Measurements from ENCODE around the gene IL22. TPM values are rescaled to one million over a fixed set of nuclear protein-coding genes. Genes with fewer than 3 reads are reported as not detected.

Gene IL22
- total RNA-seq, 1 experiment from 2014 or later, result not detected

DNA sequence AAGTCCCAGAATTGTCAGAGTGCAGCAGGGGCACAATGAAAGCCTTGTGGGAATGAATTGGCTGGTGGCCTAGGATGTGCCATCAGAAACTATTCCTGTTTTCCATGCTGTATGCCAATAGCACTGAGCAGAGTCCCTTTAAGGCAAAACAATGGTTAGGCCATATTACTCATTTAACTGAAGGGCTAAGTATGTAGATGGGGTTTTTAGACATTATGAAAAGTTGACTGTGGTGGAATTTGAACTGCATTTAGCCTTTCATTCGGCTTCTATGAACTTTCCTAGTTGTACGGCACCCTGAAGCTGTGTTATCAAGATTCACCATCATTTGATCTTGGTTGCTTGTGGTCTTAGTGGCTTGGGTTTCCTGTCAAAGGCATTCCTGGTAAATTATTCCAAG is 52.5 kb downstream of the IL22 start:
- WGBS (ENCODE audit: extremely low coverage, insufficient read length, low lambda C conversion rate), result no CpG with 5 or more reads among the region's 2 CpGs
- Histone ChIP-seq H2BK5ac (ENCODE audit: insufficient read length, low read length) (no peak overlapping the region), H3K4ac (ENCODE audit: low read depth, low read length) (no peak overlapping the region), H3K79me2 (ENCODE audit: insufficient read depth, low read length) (no peaks in the 10 kb centered on the region), H3K79me1 (ENCODE audit: insufficient read depth, low read depth, low read length, poor library complexity, severe bottlenecking) (no peaks in the 10 kb centered on the region), H3K9ac (ENCODE audit: extremely low read depth, insufficient read length, low read length) (no peak overlapping the region), H3K23me2 (ENCODE audit: insufficient read length, low read depth, low read length, poor library complexity, severe bottlenecking) (no peaks in the 10 kb centered on the region), H4K91ac (ENCODE audit: insufficient read length, low read depth, low read length) (no peak overlapping the region), H3T11ph (ENCODE audit: low read length) (no peak overlapping the region), H3K9me3 (ENCODE audit: control insufficient read depth, low read depth, low read length) (no peaks in the 10 kb centered on the region), H4K20me1 (ENCODE audit: control insufficient read depth, insufficient read depth, insufficient read length) (no peaks in the 10 kb centered on the region), H2AFZ (ENCODE audit: low read length) (no peak overlapping the region), H2BK12ac (ENCODE audit: insufficient read length, low read depth, low read length) (no peak overlapping the region), H3K56ac (ENCODE audit: insufficient read length, low read depth, low read length) (no peak overlapping the region), H3K27ac (ENCODE audit: insufficient read length, low read depth, low read length) (no peak overlapping the region), H3K4me1 (ENCODE audit: insufficient read depth, low read length) (no peaks in the 10 kb centered on the region), H2BK120ac (ENCODE audit: low read depth, low read length, poor library complexity, severe bottlenecking) (no peak overlapping the region), H4K5ac (ENCODE audit: insufficient read length, low read depth, low read length) (no peak overlapping the region), H3K4me2 (ENCODE audit: insufficient read depth, insufficient read length, low read length) (no peak overlapping the region), H3K27me3 (ENCODE audit: insufficient read depth, low read length) (no peaks in the 10 kb centered on the region), H2BK20ac (ENCODE audit: low read depth, low read length, poor library complexity, severe bottlenecking) (no peak overlapping the region), H3K23ac (ENCODE audit: insufficient read length, low read depth, low read length) (no peak overlapping the region), H3K18ac (ENCODE audit: insufficient read length, low read depth, low read length) (no peak overlapping the region), H2BK15ac (ENCODE audit: low read depth, low read length) (no peak overlapping the region), H2AK5ac (ENCODE audit: insufficient read length, low read length) (no peak overlapping the region), H4K8ac (replicated peaks; ENCODE audit: insufficient read length, low read depth, low read length) (no peak overlapping the region), H3K14ac (ENCODE audit: insufficient read depth, low read length) (no peak overlapping the region)
- TF ChIP-seq, protein P1, sequence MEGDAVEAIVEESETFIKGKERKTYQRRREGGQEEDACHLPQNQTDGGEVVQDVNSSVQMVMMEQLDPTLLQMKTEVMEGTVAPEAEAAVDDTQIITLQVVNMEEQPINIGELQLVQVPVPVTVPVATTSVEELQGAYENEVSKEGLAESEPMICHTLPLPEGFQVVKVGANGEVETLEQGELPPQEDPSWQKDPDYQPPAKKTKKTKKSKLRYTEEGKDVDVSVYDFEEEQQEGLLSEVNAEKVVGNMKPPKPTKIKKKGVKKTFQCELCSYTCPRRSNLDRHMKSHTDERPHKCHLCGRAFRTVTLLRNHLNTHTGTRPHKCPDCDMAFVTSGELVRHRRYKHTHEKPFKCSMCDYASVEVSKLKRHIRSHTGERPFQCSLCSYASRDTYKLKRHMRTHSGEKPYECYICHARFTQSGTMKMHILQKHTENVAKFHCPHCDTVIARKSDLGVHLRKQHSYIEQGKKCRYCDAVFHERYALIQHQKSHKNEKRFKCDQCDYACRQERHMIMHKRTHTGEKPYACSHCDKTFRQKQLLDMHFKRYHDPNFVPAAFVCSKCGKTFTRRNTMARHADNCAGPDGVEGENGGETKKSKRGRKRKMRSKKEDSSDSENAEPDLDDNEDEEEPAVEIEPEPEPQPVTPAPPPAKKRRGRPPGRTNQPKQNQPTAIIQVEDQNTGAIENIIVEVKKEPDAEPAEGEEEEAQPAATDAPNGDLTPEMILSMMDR (conservative IDR thresholded peaks at IDR 0.05), result no peak
- Mint-ChIP-seq H3K27ac (no peak overlapping the region), H3K4me3 (no peak overlapping the region), H3K9me3 (no peaks in the 10 kb centered on the region), H3K27me3 (ENCODE audit: low read depth) (no peaks in the 10 kb centered on the region), H3K36me3 (ENCODE audit: insufficient read depth in 1 of 3, low read depth in 3 of 3) (no peaks in the 10 kb centered on the region; a peak in 1 of 7 replicates), H3K4me1 (peaks cover 16 to 18% of the 10 kb centered on the region in 2 experiments)
- no peak for DNase-seq
